Measurements from ENCODE around the gene SHISA6.

The SHISA6 gene

DNA sequence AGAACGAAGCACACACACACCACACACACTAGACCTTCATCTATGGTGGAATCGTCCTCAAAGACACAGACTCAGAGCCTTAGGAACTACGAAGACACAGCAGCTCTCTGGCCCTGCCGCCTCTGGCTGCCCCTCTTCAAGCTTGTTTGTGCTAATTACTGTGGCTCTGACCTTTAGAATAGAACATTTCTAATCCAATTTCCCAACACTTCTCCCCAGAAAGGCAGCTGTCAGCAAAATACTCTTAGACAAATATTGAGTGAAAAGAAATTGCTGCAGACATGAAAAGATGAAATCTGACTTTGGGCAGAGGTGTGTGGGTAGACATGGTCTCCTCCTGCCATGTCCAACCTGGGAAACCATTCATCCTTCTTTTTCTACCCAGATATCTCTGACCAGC lies 205.3 kb downstream of the SHISA6 start:
- no peak overlapping the region for H3K4ac ChIP-seq (ENCODE audit: low read depth, low read length)
- no peaks in the 10 kb centered on the region for H3K36me3 ChIP-seq (ENCODE audit: control insufficient read depth in 1 of 2, insufficient read depth in 2 of 2, low read length in 2 of 2)
- no peak overlapping the region for H2AK5ac ChIP-seq (ENCODE audit: low read length)
- H3K27ac ChIP-seq (ENCODE audit: low read depth, low read length): no peak overlapping the region
- no peak overlapping the region for H2BK5ac ChIP-seq (ENCODE audit: low read depth, low read length, poor library complexity)
- no peak overlapping the region for H2BK12ac ChIP-seq (ENCODE audit: low read length)
- H3K23ac ChIP-seq (ENCODE audit: low read length): no peak overlapping the region
- H3K4me2 ChIP-seq (ENCODE audit: low read length): no peak overlapping the region
- H3K27me3 ChIP-seq (ENCODE audit: insufficient read depth, low read length): no peaks in the 10 kb centered on the region
- H2AFZ ChIP-seq (ENCODE audit: insufficient read depth, low read length, poor library complexity): no peak overlapping the region
- no peaks in the 10 kb centered on the region for H3K79me2 ChIP-seq (ENCODE audit: control insufficient read depth, insufficient read depth, low read length, poor library complexity)
- H3K18ac ChIP-seq (ENCODE audit: low read length): no peak overlapping the region
- H4K12ac ChIP-seq (ENCODE audit: low read depth, low read length): no peak overlapping the region
- DNase-seq: no peak
- no peaks in the 10 kb centered on the region for H3K9me3 ChIP-seq (ENCODE audit: insufficient read depth, low read depth, low read length)
- no peak overlapping the region for H2BK120ac ChIP-seq (ENCODE audit: insufficient read depth, low read length, poor library complexity)
- H3K14ac ChIP-seq (ENCODE audit: low read length): no peak overlapping the region
- WGBS (ENCODE audit: extremely low coverage, insufficient coverage, insufficient read length): no CpG with 5 or more reads among the region's 4 CpGs
- no peaks in the 10 kb centered on the region for H3K79me1 ChIP-seq (ENCODE audit: low read length)
- no peak overlapping the region for H4K8ac ChIP-seq (ENCODE audit: low read depth, low read length)
- H3K4me1 ChIP-seq (ENCODE audit: control insufficient read depth in 1 of 2, insufficient read depth in 2 of 2, low read length in 2 of 2): no peaks in the 10 kb centered on the region
- H4K91ac ChIP-seq (ENCODE audit: low read depth, low read length): no peak overlapping the region
- no peak overlapping the region for H3K9ac ChIP-seq (ENCODE audit: low read length)
- H3K4me3 ChIP-seq (ENCODE audit: low read depth, low read length): no peak overlapping the region

GRCh38 chr17:11454096-11454495 lies 213.1 kb downstream of the SHISA6 start:
- Histone ChIP-seq H3K27me3 (ENCODE audit: insufficient read depth, low read length) (no peaks in the 10 kb centered on the region), H4K8ac (ENCODE audit: low read depth, low read length) (no peak overlapping the region), H4K91ac (ENCODE audit: low read depth, low read length) (no peak overlapping the region), H3K4me2 (ENCODE audit: low read length) (no peak overlapping the region), H3K36me3 (ENCODE audit: control insufficient read depth in 1 of 2, insufficient read depth in 2 of 2, low read length in 2 of 2) (no peaks in the 10 kb centered on the region), H2BK12ac (ENCODE audit: low read length) (no peak overlapping the region), H2AK5ac (ENCODE audit: low read length) (no peak overlapping the region), H3K4ac (ENCODE audit: low read depth, low read length) (no peak overlapping the region), H3K18ac (ENCODE audit: low read length) (no peak overlapping the region), H3K4me1 (ENCODE audit: control insufficient read depth in 1 of 2, insufficient read depth in 2 of 2, low read length in 2 of 2) (no peaks in the 10 kb centered on the region), H2BK5ac (ENCODE audit: low read depth, low read length, poor library complexity) (no peak overlapping the region), H3K79me1 (ENCODE audit: low read length) (no peaks in the 10 kb centered on the region), H3K9me3 (ENCODE audit: insufficient read depth, low read depth, low read length) (no peaks in the 10 kb centered on the region), H3K9ac (ENCODE audit: low read length) (no peak overlapping the region), H4K12ac (ENCODE audit: low read depth, low read length) (no peak overlapping the region), H2AFZ (ENCODE audit: insufficient read depth, low read length, poor library complexity) (no peak overlapping the region), H2BK120ac (ENCODE audit: insufficient read depth, low read length, poor library complexity) (no peak overlapping the region), H3K4me3 (ENCODE audit: low read depth, low read length) (no peak overlapping the region), H3K14ac (ENCODE audit: low read length) (no peak overlapping the region), H3K79me2 (ENCODE audit: control insufficient read depth, insufficient read depth, low read length, poor library complexity) (no peaks in the 10 kb centered on the region), H3K23ac (ENCODE audit: low read length) (no peak overlapping the region), H3K27ac (ENCODE audit: low read depth, low read length) (no peak overlapping the region)
- WGBS (ENCODE audit: extremely low coverage, insufficient coverage, insufficient read length): no CpG with 5 or more reads among the region's 7 CpGs
- no peak for DNase-seq

DNA sequence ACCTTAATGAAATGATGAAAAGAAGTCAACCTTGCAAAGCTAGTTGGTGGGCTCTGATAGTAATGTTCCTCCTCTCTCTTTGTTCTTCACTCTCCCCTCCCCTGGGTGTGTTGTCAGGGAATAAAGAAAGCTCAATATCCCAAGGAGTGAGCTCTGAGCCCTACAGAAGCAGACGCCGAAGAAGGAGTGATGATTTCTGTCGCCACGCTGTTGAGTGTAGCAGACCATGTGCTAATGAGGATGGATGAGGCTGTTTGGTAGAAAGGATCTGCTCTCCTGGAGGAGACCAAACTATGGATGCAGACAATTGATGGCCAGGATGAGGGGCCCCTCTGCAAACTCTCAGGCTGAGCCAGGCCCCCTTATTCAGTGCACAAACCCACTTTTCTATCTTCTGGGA lies 217.3 kb downstream of the SHISA6 start:
- H4K91ac ChIP-seq (ENCODE audit: low read depth, low read length): no peak overlapping the region
- H4K12ac ChIP-seq (ENCODE audit: low read depth, low read length): no peak overlapping the region
- no peak overlapping the region for H2BK12ac ChIP-seq (ENCODE audit: low read length)
- H3K18ac ChIP-seq (ENCODE audit: low read length): no peak overlapping the region
- H3K9ac ChIP-seq (ENCODE audit: low read length): no peak overlapping the region
- no peaks in the 10 kb centered on the region for H3K79me1 ChIP-seq (ENCODE audit: low read length)
- no CpG with 5 or more reads among the region's 4 CpGs for WGBS (ENCODE audit: extremely low coverage, insufficient coverage, insufficient read length)
- no peak overlapping the region for H3K23ac ChIP-seq (ENCODE audit: low read length)
- no peak overlapping the region for H3K4me3 ChIP-seq (ENCODE audit: low read depth, low read length)
- no peak overlapping the region for H2AK5ac ChIP-seq (ENCODE audit: low read length)
- no peak overlapping the region for H3K4ac ChIP-seq (ENCODE audit: low read depth, low read length)
- H3K27me3 ChIP-seq (ENCODE audit: insufficient read depth, low read length): no peaks in the 10 kb centered on the region
- H3K4me2 ChIP-seq (ENCODE audit: low read length): no peak overlapping the region
- no peak overlapping the region for H2BK5ac ChIP-seq (ENCODE audit: low read depth, low read length, poor library complexity)
- H3K79me2 ChIP-seq (ENCODE audit: control insufficient read depth, insufficient read depth, low read length, poor library complexity): no peaks in the 10 kb centered on the region
- no peak overlapping the region for H4K8ac ChIP-seq (ENCODE audit: low read depth, low read length)
- H3K14ac ChIP-seq (ENCODE audit: low read length): no peak overlapping the region
- H2BK120ac ChIP-seq (ENCODE audit: insufficient read depth, low read length, poor library complexity): no peak overlapping the region
- no peak overlapping the region for H3K27ac ChIP-seq (ENCODE audit: low read depth, low read length)
- no peaks in the 10 kb centered on the region for H3K36me3 ChIP-seq (ENCODE audit: control insufficient read depth in 1 of 2, insufficient read depth in 2 of 2, low read length in 2 of 2)
- H3K9me3 ChIP-seq (ENCODE audit: insufficient read depth, low read depth, low read length): no peaks in the 10 kb centered on the region
- H3K4me1 ChIP-seq (ENCODE audit: control insufficient read depth in 1 of 2, insufficient read depth in 2 of 2, low read length in 2 of 2): peaks cover 0 to 3% of the 10 kb centered on the region in 2 experiments
- DNase-seq: no peak
- no peak overlapping the region for H2AFZ ChIP-seq (ENCODE audit: insufficient read depth, low read length, poor library complexity)

DNA sequence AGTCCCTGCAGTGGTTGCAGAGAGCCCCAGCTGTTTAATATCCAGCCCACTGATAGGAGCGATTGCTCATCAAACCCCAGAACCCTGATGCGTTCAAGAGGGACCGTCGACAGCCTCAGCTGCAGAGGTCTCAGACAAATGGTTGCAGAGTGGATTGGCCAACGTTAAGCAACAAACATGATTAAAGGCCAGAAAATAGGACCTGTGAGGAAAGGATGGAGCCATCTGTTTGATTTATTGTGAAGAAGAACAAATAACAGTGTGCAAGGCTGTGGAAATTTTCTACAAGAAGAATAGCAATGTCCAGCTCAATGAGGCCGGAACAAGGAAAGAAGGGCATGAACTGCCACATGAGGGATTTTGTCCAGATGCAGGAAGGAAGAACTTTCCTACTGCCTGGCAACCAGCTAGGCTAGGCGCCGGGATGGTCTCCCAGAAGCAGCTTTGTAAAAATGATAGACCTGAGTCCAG lies 218.9 kb downstream of the SHISA6 start:
- Histone ChIP-seq H2AFZ (ENCODE audit: insufficient read depth, low read length, poor library complexity) (no peak overlapping the region), H3K9me3 (ENCODE audit: insufficient read depth, low read depth, low read length) (no peaks in the 10 kb centered on the region), H3K79me2 (ENCODE audit: control insufficient read depth, insufficient read depth, low read length, poor library complexity) (no peaks in the 10 kb centered on the region), H3K18ac (ENCODE audit: low read length) (no peak overlapping the region), H3K4ac (ENCODE audit: low read depth, low read length) (no peak overlapping the region), H4K12ac (ENCODE audit: low read depth, low read length) (no peak overlapping the region), H3K4me3 (ENCODE audit: low read depth, low read length) (no peak overlapping the region), H3K27ac (ENCODE audit: low read depth, low read length) (no peak overlapping the region), H2BK5ac (ENCODE audit: low read depth, low read length, poor library complexity) (no peak overlapping the region), H2BK12ac (ENCODE audit: low read length) (no peak overlapping the region), H3K9ac (ENCODE audit: low read length) (no peak overlapping the region), H3K27me3 (ENCODE audit: insufficient read depth, low read length) (no peaks in the 10 kb centered on the region), H3K23ac (ENCODE audit: low read length) (no peak overlapping the region), H3K4me1 (ENCODE audit: control insufficient read depth in 1 of 2, insufficient read depth in 2 of 2, low read length in 2 of 2) (peaks cover 0 to 3% of the 10 kb centered on the region in 2 experiments), H3K4me2 (ENCODE audit: low read length) (no peak overlapping the region), H3K14ac (ENCODE audit: low read length) (no peak overlapping the region), H2BK120ac (ENCODE audit: insufficient read depth, low read length, poor library complexity) (no peak overlapping the region), H3K79me1 (ENCODE audit: low read length) (no peaks in the 10 kb centered on the region), H4K91ac (ENCODE audit: low read depth, low read length) (no peak overlapping the region), H4K8ac (ENCODE audit: low read depth, low read length) (no peak overlapping the region), H3K36me3 (ENCODE audit: control insufficient read depth in 1 of 2, insufficient read depth in 2 of 2, low read length in 2 of 2) (no peaks in the 10 kb centered on the region), H2AK5ac (ENCODE audit: low read length) (no peak overlapping the region)
- DNase-seq: no peak
- whole genome bisulfite sequencing (ENCODE audit: extremely low coverage, insufficient coverage, insufficient read length): no CpG with 5 or more reads among the region's 8 CpGs

All from trophoblast cell (in vitro differentiated cells and primary cell).